ENCODE measurements around the gene STRA6.

Gene STRA6

GRCh38 chr15:74159773-74160172, 42.8 kb downstream of the STRA6 start:
- DNase-seq, result no peak

- DNase-seq, result no peak
Observed at GRCh38 chr15:74158855-74159650, 43.5 kb downstream of the STRA6 start.

GRCh38 chr15:74157868-74158827, 44.4 kb downstream of the STRA6 start:
- no peak for DNase-seq

GRCh38 chr15:74156678-74157411, 45.7 kb downstream of the STRA6 start:
- no peak for DNase-seq

- DNase-seq, result no peak
Observed at GRCh38 chr15:74155766-74156417, 46.7 kb downstream of the STRA6 start.

GRCh38 chr15:74147051-74147450, 55.5 kb downstream of the STRA6 start:
- DNase-seq, result no peak

GRCh38 chr15:74146277-74146800, 56.2 kb downstream of the STRA6 start:
- no peak for DNase-seq

- no peak for DNase-seq
Observed at GRCh38 chr15:74144153-74144775, 58.3 kb downstream of the STRA6 start.

- DNase-seq, result no peak
Observed at GRCh38 chr15:74141591-74141990, 61.0 kb downstream of the STRA6 start.

GRCh38 chr15:74138642-74139041, 63.9 kb downstream of the STRA6 start:
- DNase-seq, result no peak

- no peak for DNase-seq
Observed at GRCh38 chr15:74137537-74137894, 65.1 kb downstream of the STRA6 start.

GRCh38 chr15:74136814-74137536, 65.6 kb downstream of the STRA6 start:
- DNase-seq, result no peak

- no peak for DNase-seq
Observed at GRCh38 chr15:74136540-74136813, 66.1 kb downstream of the STRA6 start.

- no peak for DNase-seq
Observed at GRCh38 chr15:74135041-74135565, 67.5 kb downstream of the STRA6 start.

GRCh38 chr15:74134387-74135027, 68.1 kb downstream of the STRA6 start:
- no peak for DNase-seq

GRCh38 chr15:74133694-74134386, 68.7 kb downstream of the STRA6 start:
- DNase-seq, result no peak

GRCh38 chr15:74132681-74133651, 69.6 kb downstream of the STRA6 start:
- no peak for DNase-seq

- no peak for DNase-seq
Observed at GRCh38 chr15:74131628-74132413, 70.8 kb downstream of the STRA6 start.

All from SIG-M5 (cell line).